Astrocyte (in vitro differentiated cells and primary cell): ENCODE measurements around the gene PROSER3.

Source experiments
- EZH2 ChIP-seq: IDR thresholded peaks from 2 replicates; pipeline ENCODE4 v1.6.1; 2012; ENCODE audit warnings: mild to moderate bottlenecking, low read length, inconsistent platforms; ENCODE audit not compliant: insufficient read depth
- TF ChIP-seq, protein P1 (sequence below): IDR thresholded peaks from 2 replicates; pipeline ENCODE4 v1.5.1; 2011; ENCODE audit warnings: low read depth, mild to moderate bottlenecking, inconsistent platforms, low read length, moderate library complexity; ENCODE audit not compliant: insufficient read depth

DNA sequence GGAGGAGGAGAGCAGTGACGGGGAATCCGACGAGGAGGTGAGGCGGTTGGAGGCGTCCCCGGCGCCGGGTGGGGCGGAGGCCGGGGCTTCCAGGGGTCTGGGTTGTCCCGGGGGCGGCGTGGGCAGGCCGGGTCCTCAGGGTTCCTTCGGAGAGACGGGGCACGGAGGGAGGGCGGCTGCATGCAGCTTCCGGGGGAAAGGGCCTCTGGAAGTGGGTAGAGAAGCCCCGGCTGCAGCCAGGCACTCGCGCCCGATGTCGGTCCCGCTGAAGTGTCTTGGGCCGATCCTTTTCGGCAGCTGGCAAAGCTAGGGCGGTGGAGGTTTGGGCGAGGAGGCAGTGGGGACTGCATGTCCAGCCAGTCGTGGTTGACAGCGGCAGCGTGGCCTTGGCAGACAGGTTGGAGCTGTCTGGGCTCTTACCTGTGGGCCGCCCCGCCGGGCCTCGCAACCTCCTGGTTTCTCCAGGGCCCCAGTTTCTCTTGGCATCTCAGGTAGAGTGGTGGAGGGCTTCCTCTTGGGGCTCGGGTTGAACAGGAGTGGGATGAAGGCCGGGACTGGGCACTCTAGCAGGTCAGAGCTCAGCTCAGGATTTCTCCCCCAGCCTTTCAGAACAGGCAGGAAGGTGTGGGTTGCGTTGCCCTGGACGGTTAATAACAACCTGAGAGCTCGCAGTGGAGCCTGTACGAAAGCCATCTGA, 39.5 kb upstream of the PROSER3 start:
- TF ChIP-seq, protein P1, sequence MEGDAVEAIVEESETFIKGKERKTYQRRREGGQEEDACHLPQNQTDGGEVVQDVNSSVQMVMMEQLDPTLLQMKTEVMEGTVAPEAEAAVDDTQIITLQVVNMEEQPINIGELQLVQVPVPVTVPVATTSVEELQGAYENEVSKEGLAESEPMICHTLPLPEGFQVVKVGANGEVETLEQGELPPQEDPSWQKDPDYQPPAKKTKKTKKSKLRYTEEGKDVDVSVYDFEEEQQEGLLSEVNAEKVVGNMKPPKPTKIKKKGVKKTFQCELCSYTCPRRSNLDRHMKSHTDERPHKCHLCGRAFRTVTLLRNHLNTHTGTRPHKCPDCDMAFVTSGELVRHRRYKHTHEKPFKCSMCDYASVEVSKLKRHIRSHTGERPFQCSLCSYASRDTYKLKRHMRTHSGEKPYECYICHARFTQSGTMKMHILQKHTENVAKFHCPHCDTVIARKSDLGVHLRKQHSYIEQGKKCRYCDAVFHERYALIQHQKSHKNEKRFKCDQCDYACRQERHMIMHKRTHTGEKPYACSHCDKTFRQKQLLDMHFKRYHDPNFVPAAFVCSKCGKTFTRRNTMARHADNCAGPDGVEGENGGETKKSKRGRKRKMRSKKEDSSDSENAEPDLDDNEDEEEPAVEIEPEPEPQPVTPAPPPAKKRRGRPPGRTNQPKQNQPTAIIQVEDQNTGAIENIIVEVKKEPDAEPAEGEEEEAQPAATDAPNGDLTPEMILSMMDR, result no peak
- TF ChIP-seq EZH2, result no peak
